SK-N-SH (cell line): ENCODE results near the gene CANT1. TPM values are rescaled to one million over a fixed set of nuclear protein-coding genes. Genes with fewer than 3 reads are reported as not detected.

ENCODE experiments used
- CTCF ChIA-PET: fragments of 300-600, 350-600 bp; formaldehyde crosslinking; extraction: SDS; loops from one replicate; lab custom pipeline; 2021; lab: Yijun Ruan, JAX
- POLR2A ChIA-PET: fragments of 350-600 bp; sonication (Branson Sonifier 250); formaldehyde crosslinking; extraction: SDS; loops from one replicate; lab custom pipeline; 2020; ENCODE audit warnings: antibody characterized with exemption, inconsistent platforms; lab: Yijun Ruan, JAX
- DNase-seq: peaks from one replicate; pipeline ENCODE4 v3.0.0; 2012
- H2AFZ ChIP-seq: fragments of 200-600 bp; sonication (generic); 2 replicates; pipeline ENCODE4 v1.8.1; 2016; ENCODE audit warnings: antibody characterized with exemption, mild to moderate bottlenecking, low read depth
- H3F3A ChIP-seq: fragments of 200-600 bp; sonication (generic); replicated peaks from 2 replicates; pipeline ENCODE3; 2016; ENCODE audit warnings: antibody characterized with exemption, mild to moderate bottlenecking; ENCODE audit not compliant: insufficient read depth
- H3K27ac ChIP-seq, 2 experiments: fragments of 200-500 bp in 1 of 2; fragments of 200-600 bp in 1 of 2; sonication (Bioruptor generic) in 1 of 2; sonication (generic), shearing (Covaris generic) in 1 of 2; 2 replicates each; pipeline versions ENCODE4 v1.5.1 to v1.6.1; 2014 to 2016; ENCODE audit warnings: low read depth in 2 of 2, inconsistent platforms in 1 of 2, low read length in 1 of 2, mild to moderate bottlenecking in 1 of 2, mixed read lengths in 1 of 2
- H3K27me3 ChIP-seq: fragments of 200-600 bp; sonication (generic), shearing (Covaris generic); 2 replicates; pipeline ENCODE4 v1.6.1; 2016; ENCODE audit warnings: mixed run types; ENCODE audit not compliant: insufficient read depth
- H3K36me3 ChIP-seq, 2 experiments: fragments of 200-500 bp in 1 of 2; fragments of 200-600 bp in 1 of 2; sonication (Bioruptor generic) in 1 of 2; sonication (generic) in 1 of 2; replicated peaks in 1 of 2; 2 replicates each; pipeline versions ENCODE3 to v1.5.1; 2014 to 2016; ENCODE audit warnings: low read length in 1 of 2, mild to moderate bottlenecking in 1 of 2; ENCODE audit not compliant: insufficient read depth in 2 of 2, control insufficient read depth in 1 of 2
- H3K4me1 ChIP-seq, 2 experiments: fragments of 200-500 bp in 1 of 2; fragments of 200-600 bp in 1 of 2; sonication (Bioruptor generic) in 1 of 2; sonication (generic), shearing (Covaris generic) in 1 of 2; 2 replicates each; pipeline versions ENCODE4 v1.5.1 to v1.6.1; 2014 to 2016; ENCODE audit warnings: low read depth in 1 of 2, low read length in 1 of 2, mixed run types in 1 of 2; ENCODE audit not compliant: insufficient read depth in 2 of 2, control insufficient read depth in 1 of 2
- H3K4me2 ChIP-seq: fragments of 200-600 bp; sonication (generic), shearing (Covaris generic); 2 replicates; pipeline ENCODE4 v1.6.1; 2017; ENCODE audit warnings: mixed run types
- H3K4me3 ChIP-seq, 2 experiments: fragments of 200-500 bp in 1 of 2; fragments of 200-600 bp in 1 of 2; sonication (Bioruptor generic) in 1 of 2; sonication (generic), shearing (Covaris generic) in 1 of 2; 2 replicates each; pipeline versions ENCODE4 v1.5.1 to v1.8.1; 2014 to 2016; ENCODE audit warnings: low read depth in 2 of 2, inconsistent platforms in 1 of 2, low read length in 1 of 2, mild to moderate bottlenecking in 1 of 2, mixed read lengths in 1 of 2, moderate library complexity in 1 of 2
- H3K79me2 ChIP-seq: fragments of 200-600 bp; sonication (generic); 2 replicates; pipeline ENCODE4 v1.8.1; 2017; ENCODE audit warnings: mild to moderate bottlenecking; ENCODE audit not compliant: insufficient read depth
- H3K9ac ChIP-seq: fragments of 200-600 bp; sonication (generic); 2 replicates; pipeline ENCODE4 v1.6.1; 2017; ENCODE audit warnings: mixed run types
- H3K9me2 ChIP-seq: fragments of 200-600 bp; sonication (generic); 2 replicates; pipeline ENCODE4 v1.6.1; 2017; ENCODE audit warnings: mixed run types
- H3K9me3 ChIP-seq: fragments of 200-600 bp; sonication (generic); 2 replicates; pipeline ENCODE4 v1.6.1; 2017; ENCODE audit warnings: mixed run types, mild to moderate bottlenecking, moderate library complexity
- H4K20me1 ChIP-seq: fragments of 200-600 bp; sonication (generic); 2 replicates; pipeline ENCODE4 v1.6.1; 2017; ENCODE audit warnings: mild to moderate bottlenecking, mixed run types; ENCODE audit not compliant: insufficient read depth
- FOSL2 ChIP-seq: IDR thresholded peaks from 2 replicates; pipeline ENCODE4 v1.4.0; 2012; ENCODE audit warnings: low read depth, mild to moderate bottlenecking, moderate library complexity, borderline replicate concordance
- MEF2A ChIP-seq: IDR thresholded peaks from 2 replicates; pipeline ENCODE4 v1.4.0; 2012; ENCODE audit warnings: low read depth, borderline replicate concordance
- RAD21 ChIP-seq: IDR thresholded peaks from 2 replicates; pipeline ENCODE4 v1.6.1; 2012; ENCODE audit warnings: mild to moderate bottlenecking, low read length
- WGBS: methylation state at CpG from one replicate; pipeline ENCODE4 v1.1.6; 2017; ENCODE audit warnings: low lambda C conversion rate; 5-methylcytosine and 5-hydroxymethylcytosine counted together
- polyA plus RNA-seq, 3 experiments: library from polyadenylated mRNA; depleted of rRNA; stranded (reverse); fragments of >200 nt; gene quantifications; 2 replicates each; pipeline ENCODE4 v1.2.3, GENCODE V29; 2012
- TF ChIP-seq, protein P1 (sequence below): fragments of 150-350 bp; IDR thresholded peaks from 2 replicates; pipeline ENCODE4 v1.6.1; 2016; ENCODE audit warnings: mild to moderate bottlenecking, low read depth, low read length
- TF ChIP-seq, protein P2 (sequence below): fragments of 150-350 bp; IDR thresholded peaks from 2 replicates; pipeline ENCODE4 v1.6.1; 2017; ENCODE audit warnings: antibody characterized with exemption, low read length, low read depth, borderline replicate concordance

CANT1 gene
- polyA plus RNA-seq, 1 of the 3 experiments (the other 2 are of a cell fraction) = 87.4 TPM

DNA sequence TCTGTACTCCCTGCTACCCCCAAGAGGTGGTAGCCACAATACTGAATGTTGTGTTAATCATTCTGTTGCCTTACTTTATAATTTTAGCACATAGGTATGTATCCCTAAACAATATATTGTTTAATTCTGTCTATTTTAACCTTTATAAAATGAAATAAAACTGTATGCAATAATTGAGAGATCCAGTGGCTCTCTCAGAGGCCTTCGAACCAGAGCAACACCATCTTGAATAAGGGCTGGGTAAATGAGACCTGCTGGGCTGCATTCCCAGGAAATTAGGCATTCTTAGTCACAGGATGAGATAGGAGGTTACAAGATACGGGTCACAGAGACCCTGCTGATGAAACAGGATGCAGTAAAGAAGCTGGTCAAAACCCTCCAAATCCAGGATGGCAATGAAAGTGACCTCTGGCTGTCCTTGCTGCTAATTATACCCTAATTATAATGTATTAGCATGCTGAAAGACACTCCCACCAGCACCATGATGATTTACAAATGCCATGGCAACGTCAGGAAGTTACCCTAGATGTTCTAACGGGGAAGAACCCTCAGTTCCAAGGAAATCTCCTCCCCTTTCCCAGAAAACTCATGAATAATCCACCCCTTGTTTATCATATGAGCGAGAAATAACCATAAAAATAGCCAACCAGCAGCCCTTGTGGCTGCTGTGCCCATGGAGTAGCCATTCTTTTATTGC, 2.0 kb upstream of the CANT1 start:
- Histone ChIP-seq H3K9ac (no peak overlapping the region), H3K36me3 (peaks cover 5 to 15% of the 10 kb centered on the region in 2 experiments), H3K9me2 (no peaks in the 10 kb centered on the region), H3K27ac (no peak overlapping the region), H3K9me3 (peaks cover 25% of the 10 kb centered on the region), H3K4me1 (peaks cover 18 to 25% of the 10 kb centered on the region in 2 experiments; a peak in 3 of 4 replicates), H4K20me1 (peaks cover 4% of the 10 kb centered on the region), H2AFZ (peak overlapping the region; percentile 38; the same call in 1 of the 2 replicates), H3K27me3 (no peaks in the 10 kb centered on the region), H3K4me3 (no peak overlapping the region), H3F3A (peaks cover 7% of the 10 kb centered on the region), H3K79me2 (peaks cover 33% of the 10 kb centered on the region), H3K4me2 (no peak overlapping the region)
- 53% methylated on average over 5 of the region's 5 CpGs for WGBS
- CTCF ChIA-PET = interaction anchor here (1.6 to 2.1 kb wide), 2 partner anchors 18 to 31 kb away, joined by 3 to 7 read pairs; no protein-coding TSS in a partner anchor
- POLR2A ChIA-PET = no interaction called here
- no peak for DNase-seq
- TF ChIP-seq MEF2A = no peak
- TF ChIP-seq FOSL2 = 0 out of 2 replicates have a peak, but pooled peaks have one; percentile 9

DNA sequence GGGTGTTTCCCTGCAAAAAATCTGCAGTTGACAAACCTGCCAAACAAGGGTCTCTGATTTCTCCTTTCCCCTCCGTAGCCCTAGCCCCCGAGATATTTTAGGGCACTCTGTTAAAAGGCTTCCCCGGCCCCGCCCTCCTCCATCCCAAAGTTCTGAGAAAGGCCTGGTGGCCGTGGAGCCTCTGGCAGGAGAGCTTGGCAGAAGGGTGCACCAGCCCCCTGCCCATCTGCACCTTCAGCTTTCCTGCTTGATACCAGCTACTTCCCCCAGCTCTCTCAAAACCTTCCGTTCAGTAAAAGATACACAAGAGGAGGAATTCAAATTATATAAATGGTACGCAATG, 711 bp upstream of the CANT1 start:
- DNase-seq = no peak
- H3F3A ChIP-seq = peaks cover 7% of the 10 kb centered on the region
- H4K20me1 ChIP-seq = peaks cover 17% of the 10 kb centered on the region
- H3K36me3 ChIP-seq = peaks cover 0 to 17% of the 10 kb centered on the region in 2 experiments
- peak overlapping the region; percentile 79 for H3K4me2 ChIP-seq
- WGBS = 87% methylated on average over 7 of the region's 7 CpGs
- CTCF ChIA-PET = interaction anchor here (1.0 to 1.3 kb wide), 3 partner anchors 10 to 383 kb away, joined by 3 read pairs; no protein-coding TSS in a partner anchor
- H3K79me2 ChIP-seq = peaks cover 46% of the 10 kb centered on the region
- H2AFZ ChIP-seq = peak overlapping the region; percentile 92
- peaks cover 16% of the 10 kb centered on the region for H3K9me3 ChIP-seq
- H3K4me3 ChIP-seq = peak overlapping the region; percentile 93 to 100
- H3K27me3 ChIP-seq = no peaks in the 10 kb centered on the region
- peak overlapping the region in 1 of 2 experiments; percentile 86; a peak in 1 of 4 replicates for H3K27ac ChIP-seq
- TF ChIP-seq, protein P1, sequence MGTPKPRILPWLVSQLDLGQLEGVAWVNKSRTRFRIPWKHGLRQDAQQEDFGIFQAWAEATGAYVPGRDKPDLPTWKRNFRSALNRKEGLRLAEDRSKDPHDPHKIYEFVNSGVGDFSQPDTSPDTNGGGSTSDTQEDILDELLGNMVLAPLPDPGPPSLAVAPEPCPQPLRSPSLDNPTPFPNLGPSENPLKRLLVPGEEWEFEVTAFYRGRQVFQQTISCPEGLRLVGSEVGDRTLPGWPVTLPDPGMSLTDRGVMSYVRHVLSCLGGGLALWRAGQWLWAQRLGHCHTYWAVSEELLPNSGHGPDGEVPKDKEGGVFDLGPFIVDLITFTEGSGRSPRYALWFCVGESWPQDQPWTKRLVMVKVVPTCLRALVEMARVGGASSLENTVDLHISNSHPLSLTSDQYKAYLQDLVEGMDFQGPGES = no peak
- TF ChIP-seq, all 33 proteins: peak for 0
- POLR2A ChIA-PET = interaction anchor here (0.7 to 1.3 kb wide), 4 partner anchors 10 to 18 kb away, joined by 3 read pairs; no protein-coding TSS in a partner anchor
- H3K9ac ChIP-seq = peak overlapping the region; percentile 95; the same call in 1 of the 2 replicates
- H3K4me1 ChIP-seq = peaks cover 18 to 33% of the 10 kb centered on the region in 2 experiments; a peak in 3 of 4 replicates
- H3K9me2 ChIP-seq = no peaks in the 10 kb centered on the region

DNA sequence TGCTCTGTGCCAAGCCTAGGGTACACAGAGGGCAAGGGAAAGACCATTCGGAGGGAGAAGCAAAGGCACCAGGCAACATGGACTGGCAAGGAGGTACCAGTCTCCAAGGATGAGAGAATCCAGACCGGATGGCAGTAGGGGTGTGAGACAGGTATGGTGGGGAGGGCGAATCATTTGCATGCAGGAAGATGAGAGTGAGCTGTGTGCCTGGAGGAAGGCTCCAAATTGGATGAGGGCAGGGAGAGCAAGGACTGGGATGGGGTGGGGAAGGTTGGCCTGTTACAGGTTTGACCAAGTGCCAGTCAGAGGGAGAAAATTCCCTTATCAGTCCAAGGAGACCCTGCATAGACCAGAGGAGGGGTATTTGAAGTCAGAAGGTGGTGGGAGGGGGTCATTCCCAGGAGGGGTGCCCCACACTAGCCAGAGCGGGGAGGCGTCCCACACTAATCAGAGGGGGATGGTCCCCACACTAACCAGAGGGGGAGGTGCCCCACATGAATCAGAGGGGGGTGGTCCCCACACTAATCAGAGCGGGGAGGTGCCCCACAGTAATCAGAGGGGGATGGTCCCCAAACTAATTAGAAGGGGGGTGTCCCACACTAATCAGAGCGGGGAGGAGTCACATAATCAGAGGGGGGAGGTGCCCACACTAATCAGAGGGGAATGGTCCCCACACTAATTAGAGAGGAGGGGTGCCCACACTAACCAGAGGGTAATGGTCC, 737 bp downstream of the CANT1 start:
- TF ChIP-seq, protein P2, sequence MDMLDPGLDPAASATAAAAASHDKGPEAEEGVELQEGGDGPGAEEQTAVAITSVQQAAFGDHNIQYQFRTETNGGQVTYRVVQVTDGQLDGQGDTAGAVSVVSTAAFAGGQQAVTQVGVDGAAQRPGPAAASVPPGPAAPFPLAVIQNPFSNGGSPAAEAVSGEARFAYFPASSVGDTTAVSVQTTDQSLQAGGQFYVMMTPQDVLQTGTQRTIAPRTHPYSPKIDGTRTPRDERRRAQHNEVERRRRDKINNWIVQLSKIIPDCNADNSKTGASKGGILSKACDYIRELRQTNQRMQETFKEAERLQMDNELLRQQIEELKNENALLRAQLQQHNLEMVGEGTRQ = peak; percentile 12; the same call in 1 of the 2 replicates
- TF ChIP-seq RAD21 = no peak
- TF ChIP-seq, all 33 proteins: peak for 1
- Histone ChIP-seq H3K79me2 (peaks cover 49% of the 10 kb centered on the region), H3K9ac (peak overlapping the region; percentile 95), H4K20me1 (peaks cover 19% of the 10 kb centered on the region), H2AFZ (peak overlapping the region; percentile 89; the same call in 1 of the 2 replicates), H3K27ac (peak overlapping the region; percentile 54 to 86; a peak in 2 of 4 replicates), H3K4me2 (peak overlapping the region; percentile 97), H3K27me3 (no peaks in the 10 kb centered on the region), H3K9me2 (no peaks in the 10 kb centered on the region), H3K36me3 (peaks cover 0 to 17% of the 10 kb centered on the region in 2 experiments), H3K9me3 (peaks cover 2% of the 10 kb centered on the region), H3K4me1 (peaks cover 18 to 36% of the 10 kb centered on the region in 2 experiments; a peak in 3 of 4 replicates), H3K4me3 (peak overlapping the region; percentile 93 to 100), H3F3A (peaks cover 3% of the 10 kb centered on the region)
- 30% methylated on average over 7 of the region's 7 CpGs for WGBS
- ChIA-PET CTCF (interaction anchor here (0.6 to 1.3 kb wide), 6 partner anchors 9 to 143 kb away, joined by 3 to 5 read pairs (median 4); no protein-coding TSS in a partner anchor), POLR2A (interaction anchor here (0.6 to 1.3 kb wide), 3 partner anchors 10 to 965 kb away, joined by 3 read pairs; no protein-coding TSS in a partner anchor)
- DNase-seq = peak; percentile 44
